Measurements from ENCODE around the gene FBXL19.

Gene FBXL19

DNA sequence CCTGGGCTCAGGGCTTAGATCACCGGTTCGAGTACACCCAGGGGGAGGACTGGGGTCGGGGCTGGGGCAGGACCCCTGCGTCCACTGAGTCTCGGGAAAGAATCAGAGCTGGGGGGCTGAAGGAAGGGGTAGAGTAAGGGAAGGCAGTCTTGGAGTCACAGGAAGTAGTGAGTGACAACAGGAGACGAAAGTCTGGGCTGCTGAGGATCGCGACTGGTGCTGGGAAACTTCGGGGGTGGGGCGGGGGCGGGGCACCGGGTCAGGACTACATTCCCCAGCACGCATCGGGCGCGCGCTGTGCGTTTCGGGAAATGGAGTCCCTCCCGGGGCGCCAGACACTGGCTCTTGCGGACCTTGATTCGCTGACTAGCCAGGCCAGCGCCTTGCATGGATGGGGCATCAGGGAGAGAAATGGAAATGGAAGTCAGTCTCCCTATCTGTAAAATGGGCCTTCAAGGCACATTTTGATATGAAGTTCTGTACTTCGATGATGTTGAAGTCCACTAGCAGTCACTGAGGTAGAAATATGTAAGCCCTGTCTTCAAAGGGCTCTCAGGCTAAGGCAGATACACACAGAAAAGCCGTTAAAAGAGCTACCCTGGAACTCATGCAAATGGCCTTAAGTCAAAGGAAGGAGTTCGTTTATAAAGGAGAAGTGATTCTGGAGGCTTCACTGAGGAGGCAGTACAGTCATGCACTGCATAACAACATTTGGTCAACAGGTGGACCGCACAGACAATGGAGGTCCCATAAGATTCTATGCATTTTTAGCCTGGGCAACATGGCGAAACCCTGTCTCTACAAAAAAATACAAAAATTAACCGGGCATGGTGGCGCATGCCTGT, 26.3 kb upstream of the FBXL19 start:
- peak; percentile 72 for DNase-seq (ENCODE audit: extremely low read depth, low read depth)
- TF ChIP-seq, protein P1, sequence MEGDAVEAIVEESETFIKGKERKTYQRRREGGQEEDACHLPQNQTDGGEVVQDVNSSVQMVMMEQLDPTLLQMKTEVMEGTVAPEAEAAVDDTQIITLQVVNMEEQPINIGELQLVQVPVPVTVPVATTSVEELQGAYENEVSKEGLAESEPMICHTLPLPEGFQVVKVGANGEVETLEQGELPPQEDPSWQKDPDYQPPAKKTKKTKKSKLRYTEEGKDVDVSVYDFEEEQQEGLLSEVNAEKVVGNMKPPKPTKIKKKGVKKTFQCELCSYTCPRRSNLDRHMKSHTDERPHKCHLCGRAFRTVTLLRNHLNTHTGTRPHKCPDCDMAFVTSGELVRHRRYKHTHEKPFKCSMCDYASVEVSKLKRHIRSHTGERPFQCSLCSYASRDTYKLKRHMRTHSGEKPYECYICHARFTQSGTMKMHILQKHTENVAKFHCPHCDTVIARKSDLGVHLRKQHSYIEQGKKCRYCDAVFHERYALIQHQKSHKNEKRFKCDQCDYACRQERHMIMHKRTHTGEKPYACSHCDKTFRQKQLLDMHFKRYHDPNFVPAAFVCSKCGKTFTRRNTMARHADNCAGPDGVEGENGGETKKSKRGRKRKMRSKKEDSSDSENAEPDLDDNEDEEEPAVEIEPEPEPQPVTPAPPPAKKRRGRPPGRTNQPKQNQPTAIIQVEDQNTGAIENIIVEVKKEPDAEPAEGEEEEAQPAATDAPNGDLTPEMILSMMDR (IDR thresholded peaks at IDR 0.05; ENCODE audit: low read depth, low read length): no peak

DNA sequence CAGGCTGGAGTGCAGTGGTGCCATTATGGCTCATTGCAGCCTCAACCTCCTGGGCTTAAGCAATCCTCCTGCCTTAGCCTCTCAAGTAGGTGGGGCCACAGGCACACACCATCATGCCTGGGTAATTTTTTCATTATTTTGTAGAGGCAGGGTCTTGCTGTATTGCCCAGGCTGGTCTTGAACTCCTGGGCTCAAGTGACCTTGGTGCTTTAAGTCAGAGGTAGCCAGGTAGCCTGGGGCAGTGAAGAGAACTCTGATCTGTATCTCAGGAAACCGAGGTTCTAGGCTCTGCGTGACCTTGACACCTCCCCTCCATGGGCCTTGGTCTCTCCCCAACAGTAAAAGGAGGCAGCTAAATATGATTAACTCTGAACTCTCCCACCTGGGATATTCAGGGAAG, 23.6 kb upstream of the FBXL19 start:
- no peak for DNase-seq (ENCODE audit: extremely low read depth, low read depth)
- TF ChIP-seq, protein P1 (IDR thresholded peaks at IDR 0.05; ENCODE audit: low read depth, low read length): no peak

DNA sequence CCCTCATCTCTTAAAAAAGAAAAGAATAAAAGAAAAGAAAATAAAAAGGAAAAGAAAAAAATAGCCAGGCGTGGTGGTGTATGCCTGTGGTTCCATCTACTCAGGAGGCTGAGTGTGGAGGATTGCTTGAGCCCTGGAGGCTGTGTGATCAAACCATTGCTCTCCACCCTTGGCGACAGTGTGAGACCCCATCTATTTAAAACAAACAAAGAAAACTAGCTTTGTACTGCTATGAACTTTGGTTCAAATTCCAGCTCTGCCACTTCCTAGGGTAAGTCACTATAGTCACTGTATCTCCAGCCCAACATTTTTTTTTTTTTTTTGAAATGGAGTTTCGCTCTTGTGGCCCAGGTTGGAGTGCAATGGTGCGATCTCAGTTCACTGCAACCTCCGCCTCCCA, 22.8 kb upstream of the FBXL19 start:
- TF ChIP-seq, protein P1 (IDR thresholded peaks at IDR 0.05; ENCODE audit: low read depth, low read length): no peak
- no peak for DNase-seq (ENCODE audit: extremely low read depth, low read depth)

DNA sequence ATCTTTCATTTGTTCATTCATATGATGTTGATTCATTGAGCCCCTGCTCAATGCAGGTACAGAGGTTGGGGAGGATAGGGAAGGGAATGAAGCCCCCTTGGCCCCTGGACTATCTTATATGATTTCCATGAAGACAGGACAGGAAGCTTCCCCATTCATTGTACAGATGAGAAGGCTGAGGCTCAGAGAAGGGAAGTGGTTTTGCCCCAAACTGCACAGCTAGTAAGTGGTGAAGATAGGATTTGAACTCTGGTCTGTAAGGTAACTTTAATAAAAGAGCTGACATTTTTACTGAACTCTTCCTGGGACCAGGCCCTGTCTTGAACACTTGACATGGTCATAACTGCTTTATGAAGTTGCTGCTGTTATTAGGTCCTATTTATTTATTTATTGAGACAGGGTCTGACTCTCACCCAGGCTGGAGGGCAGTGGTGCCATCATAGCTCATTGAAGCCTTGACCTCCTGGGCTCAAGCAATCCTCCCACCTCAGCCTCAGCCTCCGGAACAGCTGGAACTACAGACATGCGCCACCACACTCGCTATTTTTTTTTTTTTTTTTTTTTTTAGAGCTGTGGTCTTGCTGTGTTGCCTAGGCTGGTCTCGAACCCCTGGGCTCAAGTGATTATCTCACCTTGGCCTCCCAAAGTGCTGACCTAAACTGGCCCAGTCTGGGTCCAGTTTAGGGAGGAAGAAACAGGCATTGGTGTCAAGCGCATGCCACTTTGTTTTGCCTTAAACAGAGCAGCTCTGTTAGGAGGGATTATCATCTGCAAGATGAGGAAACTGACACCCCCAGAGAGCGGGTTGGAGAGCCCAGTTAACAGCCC, 22.0 kb upstream of the FBXL19 start:
- DNase-seq (ENCODE audit: extremely low read depth, low read depth): no peak
- TF ChIP-seq, protein P1 (IDR thresholded peaks at IDR 0.05; ENCODE audit: low read depth, low read length): no peak

DNA sequence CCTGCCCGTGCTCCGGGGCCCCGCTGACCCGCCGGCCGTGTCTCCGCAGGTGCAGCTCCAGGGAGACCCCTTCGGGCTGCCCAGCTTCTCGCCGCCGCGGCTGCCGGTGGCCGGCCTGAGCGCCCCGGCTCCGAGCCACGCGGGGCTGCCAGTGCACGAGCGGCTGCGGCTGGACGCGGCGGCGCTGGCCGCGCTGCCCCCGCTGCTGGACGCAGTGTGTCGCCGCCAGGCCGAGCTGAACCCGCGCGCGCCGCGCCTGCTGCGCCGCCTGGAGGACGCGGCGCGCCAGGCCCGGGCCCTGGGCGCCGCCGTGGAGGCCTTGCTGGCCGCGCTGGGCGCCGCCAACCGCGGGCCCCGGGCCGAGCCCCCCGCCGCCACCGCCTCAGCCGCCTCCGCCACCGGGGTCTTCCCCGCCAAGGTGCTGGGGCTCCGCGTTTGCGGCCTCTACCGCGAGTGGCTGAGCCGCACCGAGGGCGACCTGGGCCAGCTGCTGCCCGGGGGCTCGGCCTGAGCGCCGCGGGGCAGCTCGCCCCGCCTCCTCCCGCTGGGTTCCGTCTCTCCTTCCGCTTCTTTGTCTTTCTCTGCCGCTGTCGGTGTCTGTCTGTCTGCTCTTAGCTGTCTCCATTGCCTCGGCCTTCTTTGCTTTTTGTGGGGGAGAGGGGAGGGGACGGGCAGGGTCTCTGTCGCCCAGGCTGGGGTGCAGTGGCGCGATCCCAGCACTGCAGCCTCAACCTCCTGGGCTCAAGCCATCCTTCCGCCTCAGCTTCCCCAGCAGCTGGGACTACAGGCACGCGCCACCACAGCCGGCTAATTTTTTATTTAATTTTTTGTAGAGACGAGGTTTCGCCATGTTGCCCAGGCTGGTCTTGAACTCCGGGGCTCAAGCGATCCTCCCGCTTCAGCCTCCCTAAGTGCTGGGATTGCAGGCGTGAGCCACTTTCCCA, 21.1 kb upstream of the FBXL19 start:
- DNase-seq (ENCODE audit: extremely low read depth, low read depth): no peak
- TF ChIP-seq, protein P1 (IDR thresholded peaks at IDR 0.05; ENCODE audit: low read depth, low read length): no peak; the same call in 1 of the 2 replicates

DNA sequence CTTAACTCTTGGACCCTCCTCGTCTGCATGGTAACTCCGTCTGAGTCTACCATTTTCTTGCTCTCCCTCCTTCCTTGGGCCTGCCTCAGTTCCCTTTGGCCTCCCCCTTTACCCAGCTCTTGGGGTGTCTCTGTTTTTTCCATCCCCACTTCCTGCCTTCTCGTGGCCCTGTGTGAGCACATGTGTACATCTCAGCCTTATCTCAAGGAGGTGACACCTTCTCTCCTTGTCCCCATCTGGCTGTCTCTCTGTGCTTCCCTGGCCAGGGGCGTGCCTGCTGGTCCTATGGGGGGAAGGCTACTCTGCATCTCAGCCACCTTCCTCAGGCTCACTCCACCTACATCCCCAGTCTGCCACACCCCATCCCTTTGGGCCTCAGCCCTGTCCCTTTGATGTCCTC, 20.4 kb upstream of the FBXL19 start:
- no peak for DNase-seq (ENCODE audit: extremely low read depth, low read depth)
- TF ChIP-seq, protein P1 (IDR thresholded peaks at IDR 0.05; ENCODE audit: low read depth, low read length): no peak
